ENCODE results near the gene GMDS. TPM values are rescaled to one million over a fixed set of nuclear protein-coding genes. Genes with fewer than 3 reads are reported as not detected.

The GMDS gene
- total RNA-seq, 4 donors from 2014 or later, result 197 to 375 (median 215) TPM

GRCh38 chr6:1688396-1688795, 557.0 kb downstream of the GMDS start:
- DNase-seq, result no peak
- Histone ChIP-seq H3K27me3 (no peaks in the 10 kb centered on the region), H3K4me1 (no peaks in the 10 kb centered on the region), H3K27ac (no peak overlapping the region), H3K9me3 (no peaks in the 10 kb centered on the region), H3K36me3 (no peaks in the 10 kb centered on the region), H3K4me3 (no peak overlapping the region)
- TF ChIP-seq CTCF (IDR thresholded peaks at IDR 0.05) (no peak), POLR2A (IDR thresholded peaks at IDR 0.05) (no peak)

DNA sequence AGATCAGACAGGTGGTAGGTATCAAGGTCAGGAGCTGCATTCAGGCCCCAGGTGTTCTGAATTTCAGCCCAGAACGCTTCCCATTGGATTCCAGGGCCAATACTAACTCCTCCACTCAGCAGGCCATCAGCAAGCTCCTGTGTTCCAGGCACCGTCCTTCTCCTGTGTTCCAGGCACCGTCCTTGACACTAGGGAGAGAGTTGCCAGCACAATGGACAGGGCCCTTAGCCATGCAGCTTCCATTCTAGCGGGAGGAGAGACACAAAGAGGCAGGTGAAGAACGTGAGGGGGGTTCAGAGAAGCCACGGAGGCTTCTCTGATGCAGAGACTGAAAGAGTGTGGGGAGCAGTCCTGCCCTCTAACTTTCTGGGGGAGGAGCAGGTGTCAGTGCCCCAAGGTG, 558.0 kb downstream of the GMDS start:
- Histone ChIP-seq H3K36me3 (no peaks in the 10 kb centered on the region), H3K4me1 (no peaks in the 10 kb centered on the region), H3K9me3 (no peaks in the 10 kb centered on the region), H3K27ac (no peak overlapping the region), H3K4me3 (no peak overlapping the region), H3K27me3 (no peaks in the 10 kb centered on the region)
- no peak for DNase-seq
- TF ChIP-seq POLR2A (IDR thresholded peaks at IDR 0.05), result no peak
- no peak for TF ChIP-seq CTCF (IDR thresholded peaks at IDR 0.05)

- TF ChIP-seq POLR2A (IDR thresholded peaks at IDR 0.05), result no peak
- peak in 1 of 6 experiments; percentile 4 for TF ChIP-seq CTCF (IDR thresholded peaks at IDR 0.05)
- Histone ChIP-seq H3K27me3 (no peaks in the 10 kb centered on the region), H3K9me3 (no peaks in the 10 kb centered on the region), H3K36me3 (no peaks in the 10 kb centered on the region), H3K27ac (no peak overlapping the region), H3K4me3 (no peak overlapping the region), H3K4me1 (no peaks in the 10 kb centered on the region)
- no peak for DNase-seq
These were observed 559.0 kb downstream of the GMDS start for GRCh38 chr6:1686117-1687098.

DNA sequence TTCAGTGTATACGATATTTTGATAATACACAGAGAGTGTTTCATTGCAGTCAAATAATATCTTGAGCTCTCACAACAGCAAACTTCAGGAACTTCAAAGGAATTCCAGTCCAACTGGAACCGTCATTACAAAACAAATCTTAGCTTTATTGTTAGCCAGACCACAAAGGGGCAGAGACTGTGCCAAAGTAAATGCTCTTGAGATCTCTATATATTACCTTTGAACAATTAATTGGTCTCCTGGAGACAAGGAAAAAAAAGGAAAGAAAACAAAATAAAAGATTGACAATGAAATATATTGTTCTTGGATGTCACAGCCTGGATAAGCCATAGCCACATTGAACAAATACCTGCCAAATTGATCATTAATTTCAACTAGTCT, 565.7 kb downstream of the GMDS start:
- no peak overlapping the region for H3K27ac ChIP-seq
- TF ChIP-seq CTCF (IDR thresholded peaks at IDR 0.05) (no peak), POLR2A (IDR thresholded peaks at IDR 0.05) (no peak)
- H3K4me1 ChIP-seq, result no peaks in the 10 kb centered on the region
- no peak for DNase-seq
- H3K36me3 ChIP-seq, result no peaks in the 10 kb centered on the region
- no peaks in the 10 kb centered on the region for H3K27me3 ChIP-seq
- no peaks in the 10 kb centered on the region for H3K9me3 ChIP-seq
- H3K4me3 ChIP-seq, result no peak overlapping the region

DNA sequence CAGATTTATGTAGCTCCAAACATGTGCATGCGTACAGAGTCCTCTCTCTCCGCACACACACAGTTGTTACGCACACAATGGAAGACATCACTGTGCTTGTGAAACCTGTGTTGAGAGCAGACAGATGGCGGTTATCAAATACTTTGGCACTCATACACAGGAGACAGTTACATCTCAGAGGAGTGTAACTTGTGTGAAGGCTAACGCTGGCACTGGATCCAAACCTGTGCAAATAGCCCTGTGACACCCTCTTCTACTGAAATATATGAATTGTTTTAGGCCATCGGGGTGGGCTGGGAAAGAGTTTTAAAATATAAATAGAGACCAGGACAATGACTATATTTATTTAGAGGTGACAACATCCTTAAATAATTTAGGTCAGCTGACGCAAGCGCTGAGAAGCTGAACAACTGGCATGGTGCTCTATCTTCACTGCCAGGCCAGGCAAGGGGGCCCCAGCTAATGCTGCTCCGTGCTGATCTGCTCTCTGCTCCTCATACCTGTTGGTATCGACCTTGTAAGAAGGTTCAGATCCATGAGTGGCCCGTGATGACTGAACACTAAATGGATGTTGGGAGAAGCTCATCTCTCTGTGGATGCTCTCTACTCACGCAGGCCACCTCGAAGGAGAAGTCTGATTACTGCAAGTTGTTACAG, 566.2 kb downstream of the GMDS start:
- TF ChIP-seq POLR2A (IDR thresholded peaks at IDR 0.05), result no peak
- no peak for TF ChIP-seq CTCF (IDR thresholded peaks at IDR 0.05)
- no peak overlapping the region for H3K4me3 ChIP-seq
- no peak for DNase-seq
- no peaks in the 10 kb centered on the region for H3K4me1 ChIP-seq
- no peaks in the 10 kb centered on the region for H3K36me3 ChIP-seq
- no peak overlapping the region for H3K27ac ChIP-seq
- H3K27me3 ChIP-seq, result no peaks in the 10 kb centered on the region
- no peaks in the 10 kb centered on the region for H3K9me3 ChIP-seq

Data from Peyer's patch (tissue), 4 donors.